HCT116 (cell line): Measurements from ENCODE around the gene TAS1R2.
A peak's percentile ranks its signal among the peaks of the same experiment; 100 is the strongest.

Experiments used
- EGR1 ChIP-seq: IDR thresholded peaks from 2 replicates; pipeline ENCODE4 v1.6.1; 2012; ENCODE audit warnings: low read depth
- ELF1 ChIP-seq: IDR thresholded peaks from 2 replicates; pipeline ENCODE4 v1.6.1; 2012; ENCODE audit warnings: low read depth, borderline replicate concordance
- EZH2 ChIP-seq: fragments of 200-600 bp; sonication (generic); IDR thresholded peaks from 2 replicates; pipeline ENCODE4 v1.6.1; 2017; ENCODE audit warnings: antibody characterized with exemption, mixed run types
- EZH2phosphoT487 ChIP-seq: fragments of 200-600 bp; IDR thresholded peaks from 2 replicates; pipeline ENCODE4 v1.6.1; 2018; ENCODE audit warnings: antibody characterized with exemption, borderline replicate concordance
- POLR2A ChIP-seq: IDR thresholded peaks from 2 replicates; pipeline ENCODE4 v1.7.0; 2011; ENCODE audit warnings: borderline replicate concordance; ENCODE audit not compliant: insufficient read depth, insufficient read length; ENCODE audit errors: extremely low read depth
- SIN3A ChIP-seq: IDR thresholded peaks from 2 replicates; pipeline ENCODE4 v1.6.1; 2012; ENCODE audit warnings: low read depth
- SP1 ChIP-seq: IDR thresholded peaks from 2 replicates; pipeline ENCODE4 v1.6.1; 2012; ENCODE audit warnings: low read depth
- ZFX ChIP-seq: fragments of 450-650 bp; IDR thresholded peaks from 2 replicates; pipeline ENCODE4 v1.6.1; 2017
- TF ChIP-seq, protein P1 (sequence below), 3 experiments: fragments of 200-600 bp in 1 of 3; sonication (generic) in 1 of 3; IDR thresholded peaks in 2 of 3; conservative IDR thresholded peaks in 1 of 3; 2 replicates each; pipeline ENCODE4 v1.5.1; 2012 to 2017; ENCODE audit warnings: low read depth in 2 of 3, low read length in 2 of 3, antibody characterized with exemption in 1 of 3, borderline replicate concordance in 1 of 3, control low read depth in 1 of 3, mild to moderate bottlenecking in 1 of 3, mixed read lengths in 1 of 3, mixed run types in 1 of 3, moderate library complexity in 1 of 3; ENCODE audit not compliant: insufficient read depth in 1 of 3
- TF ChIP-seq, protein P2 (sequence below): IDR thresholded peaks from 2 replicates; pipeline ENCODE4 v1.6.1; 2011; ENCODE audit warnings: mild to moderate bottlenecking, low read length, moderate library complexity; ENCODE audit not compliant: insufficient replicate concordance; ENCODE audit errors: extremely low read depth
- TF ChIP-seq, protein P3 (sequence below): IDR thresholded peaks from 2 replicates; pipeline ENCODE4 v1.6.1; 2012; ENCODE audit warnings: low read depth
- TF ChIP-seq, protein P4 (sequence below): IDR thresholded peaks from 2 replicates; pipeline ENCODE4 v1.6.1; 2012
- TF ChIP-seq, protein P5 (sequence below): IDR thresholded peaks from 2 replicates; pipeline ENCODE4 v1.6.1; 2012

DNA sequence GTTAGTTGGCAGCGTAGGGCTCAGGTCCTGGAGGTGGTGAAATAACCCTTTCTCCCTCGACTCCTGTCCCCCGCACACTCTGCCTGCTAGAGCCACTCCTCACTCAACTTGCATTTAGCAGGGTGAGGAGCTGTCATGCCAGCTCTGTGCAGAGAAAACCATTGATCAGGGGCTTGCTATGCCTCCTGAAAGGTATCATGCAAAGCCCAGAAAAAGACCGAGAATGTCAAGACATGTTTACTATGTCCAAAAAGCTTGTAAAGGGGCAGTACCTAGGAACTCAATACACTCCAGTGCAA is 24.9 kb upstream of the TAS1R2 start:
- TF ChIP-seq, protein P1, sequence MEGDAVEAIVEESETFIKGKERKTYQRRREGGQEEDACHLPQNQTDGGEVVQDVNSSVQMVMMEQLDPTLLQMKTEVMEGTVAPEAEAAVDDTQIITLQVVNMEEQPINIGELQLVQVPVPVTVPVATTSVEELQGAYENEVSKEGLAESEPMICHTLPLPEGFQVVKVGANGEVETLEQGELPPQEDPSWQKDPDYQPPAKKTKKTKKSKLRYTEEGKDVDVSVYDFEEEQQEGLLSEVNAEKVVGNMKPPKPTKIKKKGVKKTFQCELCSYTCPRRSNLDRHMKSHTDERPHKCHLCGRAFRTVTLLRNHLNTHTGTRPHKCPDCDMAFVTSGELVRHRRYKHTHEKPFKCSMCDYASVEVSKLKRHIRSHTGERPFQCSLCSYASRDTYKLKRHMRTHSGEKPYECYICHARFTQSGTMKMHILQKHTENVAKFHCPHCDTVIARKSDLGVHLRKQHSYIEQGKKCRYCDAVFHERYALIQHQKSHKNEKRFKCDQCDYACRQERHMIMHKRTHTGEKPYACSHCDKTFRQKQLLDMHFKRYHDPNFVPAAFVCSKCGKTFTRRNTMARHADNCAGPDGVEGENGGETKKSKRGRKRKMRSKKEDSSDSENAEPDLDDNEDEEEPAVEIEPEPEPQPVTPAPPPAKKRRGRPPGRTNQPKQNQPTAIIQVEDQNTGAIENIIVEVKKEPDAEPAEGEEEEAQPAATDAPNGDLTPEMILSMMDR (IDR thresholded peaks at IDR 0.05 in 2 of 3, conservative IDR thresholded peaks at IDR 0.05 in 1 of 3; ENCODE audit: borderline replicate concordance in 1 of 3, insufficient read depth in 1 of 3, low read depth in 2 of 3, low read length in 2 of 3) = peak in 1 of 3 experiments; percentile 6; a peak in 1 of 6 replicates
- TF ChIP-seq ZFX = no peak
- no peak for TF ChIP-seq SP1
- no peak for TF ChIP-seq EZH2
- TF ChIP-seq, protein P2, sequence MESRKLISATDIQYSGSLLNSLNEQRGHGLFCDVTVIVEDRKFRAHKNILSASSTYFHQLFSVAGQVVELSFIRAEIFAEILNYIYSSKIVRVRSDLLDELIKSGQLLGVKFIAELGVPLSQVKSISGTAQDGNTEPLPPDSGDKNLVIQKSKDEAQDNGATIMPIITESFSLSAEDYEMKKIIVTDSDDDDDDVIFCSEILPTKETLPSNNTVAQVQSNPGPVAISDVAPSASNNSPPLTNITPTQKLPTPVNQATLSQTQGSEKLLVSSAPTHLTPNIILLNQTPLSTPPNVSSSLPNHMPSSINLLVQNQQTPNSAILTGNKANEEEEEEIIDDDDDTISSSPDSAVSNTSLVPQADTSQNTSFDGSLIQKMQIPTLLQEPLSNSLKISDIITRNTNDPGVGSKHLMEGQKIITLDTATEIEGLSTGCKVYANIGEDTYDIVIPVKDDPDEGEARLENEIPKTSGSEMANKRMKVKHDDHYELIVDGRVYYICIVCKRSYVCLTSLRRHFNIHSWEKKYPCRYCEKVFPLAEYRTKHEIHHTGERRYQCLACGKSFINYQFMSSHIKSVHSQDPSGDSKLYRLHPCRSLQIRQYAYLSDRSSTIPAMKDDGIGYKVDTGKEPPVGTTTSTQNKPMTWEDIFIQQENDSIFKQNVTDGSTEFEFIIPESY = no peak
- no peak for TF ChIP-seq POLR2A
- no peak for TF ChIP-seq SIN3A
- TF ChIP-seq ELF1 = no peak
- TF ChIP-seq EGR1 = no peak
- TF ChIP-seq, protein P3, sequence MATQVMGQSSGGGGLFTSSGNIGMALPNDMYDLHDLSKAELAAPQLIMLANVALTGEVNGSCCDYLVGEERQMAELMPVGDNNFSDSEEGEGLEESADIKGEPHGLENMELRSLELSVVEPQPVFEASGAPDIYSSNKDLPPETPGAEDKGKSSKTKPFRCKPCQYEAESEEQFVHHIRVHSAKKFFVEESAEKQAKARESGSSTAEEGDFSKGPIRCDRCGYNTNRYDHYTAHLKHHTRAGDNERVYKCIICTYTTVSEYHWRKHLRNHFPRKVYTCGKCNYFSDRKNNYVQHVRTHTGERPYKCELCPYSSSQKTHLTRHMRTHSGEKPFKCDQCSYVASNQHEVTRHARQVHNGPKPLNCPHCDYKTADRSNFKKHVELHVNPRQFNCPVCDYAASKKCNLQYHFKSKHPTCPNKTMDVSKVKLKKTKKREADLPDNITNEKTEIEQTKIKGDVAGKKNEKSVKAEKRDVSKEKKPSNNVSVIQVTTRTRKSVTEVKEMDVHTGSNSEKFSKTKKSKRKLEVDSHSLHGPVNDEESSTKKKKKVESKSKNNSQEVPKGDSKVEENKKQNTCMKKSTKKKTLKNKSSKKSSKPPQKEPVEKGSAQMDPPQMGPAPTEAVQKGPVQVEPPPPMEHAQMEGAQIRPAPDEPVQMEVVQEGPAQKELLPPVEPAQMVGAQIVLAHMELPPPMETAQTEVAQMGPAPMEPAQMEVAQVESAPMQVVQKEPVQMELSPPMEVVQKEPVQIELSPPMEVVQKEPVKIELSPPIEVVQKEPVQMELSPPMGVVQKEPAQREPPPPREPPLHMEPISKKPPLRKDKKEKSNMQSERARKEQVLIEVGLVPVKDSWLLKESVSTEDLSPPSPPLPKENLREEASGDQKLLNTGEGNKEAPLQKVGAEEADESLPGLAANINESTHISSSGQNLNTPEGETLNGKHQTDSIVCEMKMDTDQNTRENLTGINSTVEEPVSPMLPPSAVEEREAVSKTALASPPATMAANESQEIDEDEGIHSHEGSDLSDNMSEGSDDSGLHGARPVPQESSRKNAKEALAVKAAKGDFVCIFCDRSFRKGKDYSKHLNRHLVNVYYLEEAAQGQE = no peak
- TF ChIP-seq, protein P4, sequence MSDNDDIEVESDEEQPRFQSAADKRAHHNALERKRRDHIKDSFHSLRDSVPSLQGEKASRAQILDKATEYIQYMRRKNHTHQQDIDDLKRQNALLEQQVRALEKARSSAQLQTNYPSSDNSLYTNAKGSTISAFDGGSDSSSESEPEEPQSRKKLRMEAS = no peak
- TF ChIP-seq, protein P5, sequence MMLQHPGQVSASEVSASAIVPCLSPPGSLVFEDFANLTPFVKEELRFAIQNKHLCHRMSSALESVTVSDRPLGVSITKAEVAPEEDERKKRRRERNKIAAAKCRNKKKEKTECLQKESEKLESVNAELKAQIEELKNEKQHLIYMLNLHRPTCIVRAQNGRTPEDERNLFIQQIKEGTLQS = no peak
- no peak for TF ChIP-seq EZH2phosphoT487
